DOHH2 (cell line): ENCODE measurements around the gene SUSD1.
"Not testable (repeated sequence)": the region's sequence is repeated elsewhere in the genome, so short reads cannot be mapped to it uniquely, and the experiment has no call there.

Experiments used
- EZH2phosphoT487 ChIP-seq: fragments of 200-600 bp; sonication (generic); IDR thresholded peaks from 2 replicates; pipeline ENCODE4 v1.6.1; 2017; ENCODE audit warnings: borderline replicate concordance, mild to moderate bottlenecking, antibody characterized with exemption, low read length, moderate library complexity, mixed read lengths
- TF ChIP-seq, protein P1 (sequence below): fragments of 200-600 bp; sonication (generic); IDR thresholded peaks from one replicate; pipeline ENCODE4 v1.5.1; 2014; ENCODE audit warnings: antibody characterized with exemption, mild to moderate bottlenecking, low read depth, low read length; ENCODE audit not compliant: poor library complexity, severe bottlenecking

DNA sequence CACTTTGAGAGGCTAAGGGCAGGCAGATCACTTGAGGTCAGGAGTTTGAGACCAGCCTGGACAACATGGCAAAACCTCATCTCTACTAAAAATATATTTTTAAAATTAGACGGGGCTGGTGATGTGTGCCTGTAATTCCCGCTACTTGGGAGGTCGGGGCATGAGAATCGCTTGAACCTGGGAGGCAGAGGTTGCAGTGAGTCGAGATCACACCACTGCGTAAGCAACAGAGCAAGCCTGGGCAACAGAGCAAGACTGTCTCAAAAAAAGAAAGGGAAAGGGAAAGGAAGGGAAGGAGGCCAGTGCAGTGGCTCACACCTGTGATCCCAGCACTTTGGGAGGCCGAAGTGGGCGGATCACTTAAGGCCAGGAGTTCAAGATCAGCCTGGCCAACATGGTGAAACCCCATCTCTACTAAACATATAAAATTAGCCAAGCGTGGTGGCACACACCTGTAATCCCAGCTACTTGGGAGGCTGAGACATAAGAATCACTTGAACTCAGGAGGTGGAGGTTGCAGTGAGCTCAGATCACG lies 101.4 kb downstream of the SUSD1 start:
- TF ChIP-seq, protein P1, sequence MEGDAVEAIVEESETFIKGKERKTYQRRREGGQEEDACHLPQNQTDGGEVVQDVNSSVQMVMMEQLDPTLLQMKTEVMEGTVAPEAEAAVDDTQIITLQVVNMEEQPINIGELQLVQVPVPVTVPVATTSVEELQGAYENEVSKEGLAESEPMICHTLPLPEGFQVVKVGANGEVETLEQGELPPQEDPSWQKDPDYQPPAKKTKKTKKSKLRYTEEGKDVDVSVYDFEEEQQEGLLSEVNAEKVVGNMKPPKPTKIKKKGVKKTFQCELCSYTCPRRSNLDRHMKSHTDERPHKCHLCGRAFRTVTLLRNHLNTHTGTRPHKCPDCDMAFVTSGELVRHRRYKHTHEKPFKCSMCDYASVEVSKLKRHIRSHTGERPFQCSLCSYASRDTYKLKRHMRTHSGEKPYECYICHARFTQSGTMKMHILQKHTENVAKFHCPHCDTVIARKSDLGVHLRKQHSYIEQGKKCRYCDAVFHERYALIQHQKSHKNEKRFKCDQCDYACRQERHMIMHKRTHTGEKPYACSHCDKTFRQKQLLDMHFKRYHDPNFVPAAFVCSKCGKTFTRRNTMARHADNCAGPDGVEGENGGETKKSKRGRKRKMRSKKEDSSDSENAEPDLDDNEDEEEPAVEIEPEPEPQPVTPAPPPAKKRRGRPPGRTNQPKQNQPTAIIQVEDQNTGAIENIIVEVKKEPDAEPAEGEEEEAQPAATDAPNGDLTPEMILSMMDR = not testable (repeated sequence)
- TF ChIP-seq EZH2phosphoT487 = not testable (repeated sequence)
